ENCODE results near the gene C1QL4. TPM values are rescaled to one million over a fixed set of nuclear protein-coding genes. Genes with fewer than 3 reads are reported as not detected.
"Not testable (repeated sequence)": the region's sequence is repeated elsewhere in the genome, so short reads cannot be mapped to it uniquely, and the experiment has no call there.

Gene C1QL4
- not detected for total RNA-seq

DNA sequence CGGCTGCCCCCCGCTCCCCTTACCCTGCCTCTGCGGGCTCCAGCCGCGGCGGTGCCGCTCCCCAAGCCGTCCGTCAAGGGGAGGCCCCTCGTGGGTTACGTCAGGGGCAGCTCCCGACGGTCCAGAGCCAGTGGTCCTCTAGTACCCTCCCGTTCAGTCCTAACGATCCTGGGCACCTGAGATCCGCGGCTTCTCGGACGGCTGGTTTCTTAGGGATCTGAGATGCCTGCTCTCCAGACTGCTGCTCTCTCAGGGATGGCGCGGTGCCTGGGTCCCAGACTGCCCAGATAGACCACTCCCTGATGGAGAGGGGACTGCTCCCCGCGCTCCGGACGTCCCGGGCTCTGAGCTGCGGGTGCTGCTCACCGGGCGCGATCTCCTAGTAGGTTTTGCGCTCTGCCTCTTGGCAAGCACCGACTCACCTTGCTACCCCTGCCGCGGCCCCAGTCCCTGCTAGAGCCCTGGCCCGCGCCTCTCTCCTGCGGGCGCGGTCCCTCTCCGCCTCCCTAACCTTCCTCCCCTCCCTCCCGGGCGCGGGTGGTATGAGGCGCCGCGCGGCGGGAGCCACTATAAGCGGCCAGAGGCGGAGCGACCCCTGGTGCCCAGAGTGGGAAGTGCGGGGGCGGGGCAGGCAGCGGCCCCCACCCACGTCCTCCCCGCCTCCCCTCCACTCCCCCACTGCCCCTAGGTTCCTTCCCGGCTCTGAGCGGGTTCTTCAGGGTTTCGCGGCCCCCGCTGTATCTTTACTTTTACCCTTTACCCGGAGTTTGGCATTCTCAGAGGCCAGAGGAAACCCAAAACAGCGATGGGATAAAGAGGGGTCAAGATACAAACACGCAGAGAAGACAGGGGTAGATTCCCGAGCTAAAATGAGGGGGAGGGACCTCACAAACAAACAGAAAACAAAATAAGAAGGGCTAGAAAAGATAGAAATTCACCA is at the start of gene C1QL4:
Gene C1QL4, minus strand, starts transcription at position 544 of the 940 bp plus-strand sequence. CDS start 711 bp downstream, outside the sequence.
- H3K27ac ChIP-seq = no peak within 1 kb of the TSS
- no peaks in the 10 kb centered on the region for H3K9me3 ChIP-seq
- peaks cover 0 to 26% (median 12%) of the 10 kb centered on the region in 4 donors for H3K4me1 ChIP-seq
- peak within 1 kb of the TSS in 3 of 4 donors; percentile 42 to 49 (median 45) for H3K4me3 ChIP-seq
- no peaks in the 10 kb centered on the region for H3K36me3 ChIP-seq
- peaks cover 5 to 29% of the 10 kb centered on the region in 2 donors for H3K27me3 ChIP-seq
- DNase-seq = peak; percentile 81 to 92 (median 88)
- TF ChIP-seq POLR2A (IDR thresholded peaks at IDR 0.05) = no peak
- TF ChIP-seq, protein P1, sequence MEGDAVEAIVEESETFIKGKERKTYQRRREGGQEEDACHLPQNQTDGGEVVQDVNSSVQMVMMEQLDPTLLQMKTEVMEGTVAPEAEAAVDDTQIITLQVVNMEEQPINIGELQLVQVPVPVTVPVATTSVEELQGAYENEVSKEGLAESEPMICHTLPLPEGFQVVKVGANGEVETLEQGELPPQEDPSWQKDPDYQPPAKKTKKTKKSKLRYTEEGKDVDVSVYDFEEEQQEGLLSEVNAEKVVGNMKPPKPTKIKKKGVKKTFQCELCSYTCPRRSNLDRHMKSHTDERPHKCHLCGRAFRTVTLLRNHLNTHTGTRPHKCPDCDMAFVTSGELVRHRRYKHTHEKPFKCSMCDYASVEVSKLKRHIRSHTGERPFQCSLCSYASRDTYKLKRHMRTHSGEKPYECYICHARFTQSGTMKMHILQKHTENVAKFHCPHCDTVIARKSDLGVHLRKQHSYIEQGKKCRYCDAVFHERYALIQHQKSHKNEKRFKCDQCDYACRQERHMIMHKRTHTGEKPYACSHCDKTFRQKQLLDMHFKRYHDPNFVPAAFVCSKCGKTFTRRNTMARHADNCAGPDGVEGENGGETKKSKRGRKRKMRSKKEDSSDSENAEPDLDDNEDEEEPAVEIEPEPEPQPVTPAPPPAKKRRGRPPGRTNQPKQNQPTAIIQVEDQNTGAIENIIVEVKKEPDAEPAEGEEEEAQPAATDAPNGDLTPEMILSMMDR (IDR thresholded peaks at IDR 0.05) = peak; percentile 23 to 99 (median 74)

DNA sequence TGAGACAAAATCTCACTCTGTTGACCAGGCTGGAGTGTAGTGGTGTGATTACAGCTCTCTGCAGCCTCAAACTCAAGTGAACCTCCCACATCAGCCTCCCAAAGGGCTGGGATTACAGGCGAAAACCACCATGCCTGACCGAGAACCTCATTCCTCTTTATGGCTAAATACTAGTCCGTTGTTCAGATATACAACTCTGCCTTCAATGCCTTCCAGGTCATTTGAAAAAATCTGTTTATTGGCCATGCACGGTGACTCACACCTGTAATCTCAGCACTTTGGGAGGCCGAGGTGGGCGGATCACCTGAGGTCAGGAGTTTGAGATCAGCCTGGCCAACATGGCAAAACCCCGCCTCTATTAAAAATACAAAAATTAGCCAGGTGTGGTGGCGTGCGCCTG is 43.2 kb upstream of the C1QL4 start:
- not testable (repeated sequence) for H3K9me3 ChIP-seq, DNase-seq, H3K27me3 ChIP-seq, H3K36me3 ChIP-seq, H3K4me3 ChIP-seq, H3K27ac ChIP-seq, H3K4me1 ChIP-seq

DNA sequence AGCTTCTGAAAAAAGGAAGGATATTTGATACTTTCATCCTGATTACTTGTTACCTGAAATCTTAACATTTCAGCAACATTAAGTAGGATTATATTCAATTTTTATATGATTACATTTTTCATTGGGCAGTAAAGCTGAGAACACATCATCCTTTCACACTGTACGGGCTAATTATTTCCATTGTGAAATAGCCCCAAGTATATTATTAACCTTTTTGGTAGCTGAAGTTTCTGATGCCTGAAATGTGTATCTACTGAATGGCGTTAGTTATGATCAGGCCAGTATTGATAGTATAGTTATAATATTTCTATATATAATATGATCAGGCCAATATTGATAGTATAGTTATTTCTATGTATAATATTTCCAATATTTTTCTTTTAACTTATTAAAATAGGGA is 40.4 kb upstream of the C1QL4 start:
- Histone ChIP-seq H3K4me1 (no peaks in the 10 kb centered on the region), H3K4me3 (no peak overlapping the region), H3K27ac (no peak overlapping the region), H3K27me3 (no peaks in the 10 kb centered on the region), H3K36me3 (no peaks in the 10 kb centered on the region), H3K9me3 (no peaks in the 10 kb centered on the region)
- no peak for DNase-seq
- no peak for TF ChIP-seq POLR2A (IDR thresholded peaks at IDR 0.05)
- TF ChIP-seq, protein P1 (IDR thresholded peaks at IDR 0.05) = no peak

DNA sequence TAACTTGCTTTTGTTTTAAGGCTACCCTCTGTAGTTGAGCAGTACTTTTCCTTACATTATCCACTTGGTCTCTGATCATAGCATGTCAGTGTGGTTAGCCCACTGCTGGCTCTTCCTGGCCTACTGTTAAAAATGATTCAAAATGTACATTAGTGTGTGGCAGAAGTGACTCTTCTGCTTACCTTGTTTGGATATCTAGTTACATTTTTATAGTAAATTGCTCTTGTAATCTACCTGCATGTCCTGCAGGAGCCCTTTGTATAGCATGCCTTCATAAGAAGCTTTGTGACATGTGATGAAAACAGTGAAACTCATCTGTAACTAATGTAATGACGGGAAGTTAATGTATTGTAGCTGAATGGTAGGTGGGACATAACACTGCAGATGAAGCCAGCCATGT is 38.4 kb upstream of the C1QL4 start:
- no peak overlapping the region for H3K4me3 ChIP-seq
- H3K36me3 ChIP-seq = no peaks in the 10 kb centered on the region
- H3K27me3 ChIP-seq = no peaks in the 10 kb centered on the region
- no peak for DNase-seq
- no peaks in the 10 kb centered on the region for H3K9me3 ChIP-seq
- no peaks in the 10 kb centered on the region for H3K4me1 ChIP-seq
- no peak overlapping the region for H3K27ac ChIP-seq
- TF ChIP-seq, protein P1 (IDR thresholded peaks at IDR 0.05) = no peak
- no peak for TF ChIP-seq POLR2A (IDR thresholded peaks at IDR 0.05)

DNA sequence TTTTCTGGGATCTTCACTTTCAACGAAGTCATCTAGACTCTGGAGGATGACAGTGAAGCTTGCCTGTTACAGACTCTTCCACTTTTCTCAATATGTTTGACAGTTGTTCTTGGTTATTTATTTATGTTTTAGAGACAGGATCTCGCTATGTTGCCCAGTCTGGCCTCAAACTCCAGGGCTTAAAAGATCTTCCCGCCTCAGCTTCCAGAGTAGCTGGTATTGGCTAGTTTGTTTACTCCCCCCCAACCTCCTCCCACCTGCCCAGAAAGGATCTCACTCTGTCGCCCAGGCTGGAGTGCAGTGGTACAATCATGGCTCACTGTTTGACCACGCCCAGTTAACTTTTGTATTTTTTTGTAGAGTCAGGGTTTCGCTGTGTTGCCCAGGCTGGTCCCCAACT is 33.6 kb upstream of the C1QL4 start:
- Histone ChIP-seq H3K36me3 (no peaks in the 10 kb centered on the region), H3K27ac (no peak overlapping the region), H3K4me1 (peaks cover 0 to 18% (median 0%) of the 10 kb centered on the region in 4 donors), H3K4me3 (no peak overlapping the region), H3K27me3 (no peaks in the 10 kb centered on the region), H3K9me3 (no peaks in the 10 kb centered on the region)
- no peak for DNase-seq
- TF ChIP-seq, protein P1 (IDR thresholded peaks at IDR 0.05) = no peak
- no peak for TF ChIP-seq POLR2A (IDR thresholded peaks at IDR 0.05)

DNA sequence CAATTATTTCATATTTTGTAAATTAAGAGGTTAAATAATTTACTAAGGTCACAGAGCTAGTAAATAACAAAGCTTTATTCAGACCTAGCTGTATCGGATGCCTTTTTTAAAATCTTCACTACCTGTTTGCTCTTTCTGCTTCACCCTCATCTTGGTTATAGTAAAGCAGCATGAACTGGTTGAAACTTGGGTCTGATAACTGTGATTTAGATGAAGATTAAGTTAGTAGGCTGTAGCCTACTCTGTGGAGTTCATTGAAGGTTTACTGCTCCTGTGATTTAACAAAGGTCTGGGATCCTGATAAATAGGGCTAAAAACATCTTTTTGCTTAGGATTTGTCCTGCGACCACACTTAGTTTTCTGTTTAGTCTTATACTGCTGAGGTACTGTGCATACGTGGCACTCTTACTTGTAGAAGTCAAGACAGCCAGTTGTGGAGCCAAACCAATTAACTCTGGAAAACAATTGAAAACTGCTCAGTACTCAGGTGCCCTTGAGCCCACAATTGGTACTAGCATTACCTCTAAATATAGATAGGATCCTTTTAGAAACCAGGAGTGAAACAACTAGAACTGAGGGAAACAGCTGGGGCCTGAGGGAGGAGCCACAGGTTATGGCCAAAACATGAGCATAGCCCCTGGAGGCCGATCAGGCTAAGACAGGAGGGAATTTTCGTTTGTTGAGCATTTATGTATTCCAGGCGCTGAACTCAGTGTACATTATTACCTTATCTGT is 32.6 kb upstream of the C1QL4 start:
- no peak for TF ChIP-seq POLR2A (IDR thresholded peaks at IDR 0.05)
- TF ChIP-seq, protein P1 (IDR thresholded peaks at IDR 0.05) = peak; percentile 21 to 42 (median 31)

More for the DNA sequence above, 32.6 kb upstream of the C1QL4 start:
- no peaks in the 10 kb centered on the region for H3K9me3 ChIP-seq
- no peaks in the 10 kb centered on the region for H3K27me3 ChIP-seq
- peak in 2 of 3 donors; percentile 52 to 63 for DNase-seq
- H3K36me3 ChIP-seq = no peaks in the 10 kb centered on the region
- H3K4me1 ChIP-seq = peaks cover 0 to 18% (median 0%) of the 10 kb centered on the region in 4 donors
- H3K27ac ChIP-seq = peak overlapping the region in 3 of 4 donors; percentile 17 to 55 (median 28)
- no peak overlapping the region for H3K4me3 ChIP-seq

Data from Peyer's patch (tissue), 4 donors.